A549 (cell line): Measurements from ENCODE around the gene GNGT2.

Source experiments
- CTCF ChIP-seq: fragments of >200 bp; sonication (Bioruptor Twin); formaldehyde crosslinking; IDR thresholded peaks from 3 replicates; pipeline ENCODE4 v1.5.1; 2016
- ELK1 ChIP-seq: fragments of 150-350 bp; IDR thresholded peaks from 2 replicates; pipeline ENCODE4 v1.6.1; 2014; ENCODE audit warnings: low read depth, mild to moderate bottlenecking, low read length
- HMGXB4 ChIP-seq: fragments of 250-450 bp; sonication (Bioruptor Pico); IDR thresholded peaks from 2 replicates; pipeline ENCODE4 v1.5.0; 2021; ENCODE audit warnings: mild to moderate bottlenecking, moderate library complexity, borderline replicate concordance
- POLR2AphosphoS2 ChIP-seq: conservative IDR thresholded peaks from 2 replicates; pipeline ENCODE4 v1.6.1; 2012; ENCODE audit warnings: low read length, improper control_type of control experiment, inconsistent platforms

GRCh38 chr17:49249292-49249794 is 39.0 kb upstream of the GNGT2 start:
- TF ChIP-seq CTCF (no peak), HMGXB4 (no peak), ELK1 (no peak), POLR2AphosphoS2 (no peak)
